K562 (cell line): ENCODE measurements around the gene WDR86. TPM values are rescaled to one million over a fixed set of nuclear protein-coding genes. Genes with fewer than 3 reads are reported as not detected.
A peak's percentile ranks its signal among the peaks of the same experiment; 100 is the strongest.

Experiments used
- ATAC-seq: fragments of 200-7000 bp; cut with Tn5 transposase; 3 replicates; pipeline ENCODE4 v1.9.1; 2020; ENCODE audit warnings: moderate library complexity
- BruUV-seq: library from RNA; stranded (reverse); fragments of 400-500 nt; replicated peaks from 2 replicates; lab custom pipeline; 2021; lab: Mats Ljungman, UMichigan
- CTCF ChIA-PET: fragments of 300-600 bp; formaldehyde crosslinking; extraction: SDS; loops from one replicate; lab custom pipeline; 2021; ENCODE audit warnings: low intra/inter-chr PET ratio; lab: Yijun Ruan, JAX
- POLR2A ChIA-PET: fragments of 300-600, 350-650 bp; sonication (Branson Sonifier 250); formaldehyde crosslinking; extraction: SDS; loops from one replicate; lab custom pipeline; 2021; ENCODE audit warnings: antibody characterized with exemption, inconsistent platforms; lab: Yijun Ruan, JAX
- DNase-seq, 4 experiments: peaks; one replicate each; pipeline versions ENCODE4 v3.0.0 to v3.0.0-alpha.2; 2011 to 2018; ENCODE audit warnings: low spot score in 3 of 4, mixed read lengths in 3 of 4; ENCODE audit errors: extremely low read depth in 1 of 4
- FAIRE-seq: peaks from 2 replicates; lab custom pipeline; 2011; peaks lifted over from hg19 to GRCh38; lab: Jason Lieb, UNC
- H2AFZ ChIP-seq: 2 replicates; pipeline ENCODE4 v1.6.0; 2011; ENCODE audit warnings: low read depth, low read length, control low read depth, inconsistent platforms
- H3K27ac ChIP-seq: fragments of 200-600 bp; 3 replicates; pipeline ENCODE4 v1.8.0; 2011; ENCODE audit warnings: low read depth, mild to moderate bottlenecking, control low read depth, inconsistent platforms, low read length, moderate library complexity, mixed read lengths; ENCODE audit errors: extremely low read depth
- H3K27me3 ChIP-seq, 2 experiments: fragments of 300-600 bp in 1 of 2; 2 replicates in 1 of 2; 3 replicates in 1 of 2; pipeline versions ENCODE4 v1.6.0 to v1.8.0; 2011; ENCODE audit warnings: inconsistent platforms in 2 of 2, low read length in 2 of 2, mild to moderate bottlenecking in 1 of 2, mixed read lengths in 1 of 2, moderate library complexity in 1 of 2; ENCODE audit not compliant: control insufficient read depth in 2 of 2, insufficient read depth in 2 of 2
- H3K36me3 ChIP-seq: fragments of 300-600 bp; 3 replicates; pipeline ENCODE4 v1.8.0; 2011; ENCODE audit warnings: mild to moderate bottlenecking, low read length, inconsistent platforms; ENCODE audit not compliant: control insufficient read depth, insufficient read depth
- H3K4me1 ChIP-seq, 2 experiments: fragments of 200-600 bp in 1 of 2; replicated peaks in 1 of 2; 2 replicates in 1 of 2; 3 replicates in 1 of 2; pipeline versions ENCODE4 v1.5.1 to v1.8.0; 2011; ENCODE audit warnings: inconsistent platforms in 2 of 2, low read length in 2 of 2, mild to moderate bottlenecking in 1 of 2, mixed read lengths in 1 of 2, moderate library complexity in 1 of 2; ENCODE audit not compliant: control insufficient read depth in 2 of 2, insufficient read depth in 2 of 2
- H3K4me2 ChIP-seq: 2 replicates; pipeline ENCODE4 v1.6.1; 2011; ENCODE audit warnings: low read length, control low read depth, inconsistent platforms, mixed read lengths; ENCODE audit not compliant: insufficient read depth
- H3K4me3 ChIP-seq: fragments of 200-600 bp; sonication (generic), shearing (Covaris generic); 2 replicates; pipeline ENCODE4 v1.5.1; 2016; ENCODE audit warnings: control low read depth, inconsistent platforms
- H3K79me2 ChIP-seq: fragments of 200-600 bp; 3 replicates; pipeline ENCODE4 v1.8.0; 2011; ENCODE audit warnings: low read length, inconsistent platforms; ENCODE audit not compliant: control insufficient read depth, insufficient read depth
- H3K9ac ChIP-seq, 2 experiments: 2 replicates each; pipeline versions ENCODE4 v1.6.0 to v1.6.1; 2011; ENCODE audit warnings: low read depth in 2 of 2, low read length in 2 of 2, control low read depth in 1 of 2, inconsistent platforms in 1 of 2, mild to moderate bottlenecking in 1 of 2, mixed read lengths in 1 of 2; ENCODE audit not compliant: insufficient read depth in 1 of 2
- H3K9me1 ChIP-seq: one replicate; pipeline ENCODE4 v1.6.0; 2011; ENCODE audit warnings: inconsistent platforms, mild to moderate bottlenecking, low read length, moderate library complexity; ENCODE audit not compliant: control insufficient read depth, insufficient read depth
- H3K9me3 ChIP-seq: replicated peaks from 2 replicates; pipeline ENCODE4 v1.5.1; 2011; ENCODE audit warnings: low read depth, low read length, inconsistent platforms; ENCODE audit not compliant: control insufficient read depth, insufficient read depth
- H4K20me1 ChIP-seq: replicated peaks from 2 replicates; pipeline ENCODE4 v1.6.1; 2011; ENCODE audit warnings: low read length, inconsistent platforms, mixed read lengths; ENCODE audit not compliant: control insufficient read depth, insufficient read depth
- EP300 ChIP-seq: IDR thresholded peaks from 2 replicates; pipeline ENCODE4 v1.6.1; 2012; ENCODE audit warnings: low read length, improper control_type of control experiment
- ETV1 ChIP-seq: fragments of 450-650 bp; conservative IDR thresholded peaks from 2 replicates; pipeline ENCODE4 v1.6.1; 2016; ENCODE audit warnings: missing genetic modification characterization, control low read depth, low read depth, missing compliant biosample characterization
- HOXB6 ChIP-seq: fragments of 250-450 bp; sonication (Bioruptor Pico); IDR thresholded peaks from 2 replicates; pipeline ENCODE4 v1.5.1; 2022; ENCODE audit warnings: mild to moderate bottlenecking, borderline replicate concordance
- NFE2L1 ChIP-seq: fragments of 450-650 bp; IDR thresholded peaks from 2 replicates; pipeline ENCODE4 v1.6.1; 2016; ENCODE audit warnings: missing genetic modification characterization, low read depth, mild to moderate bottlenecking, missing compliant biosample characterization, moderate library complexity, borderline replicate concordance
- ZNF830 ChIP-seq: fragments of 250-450 bp; sonication (Bioruptor Pico); IDR thresholded peaks from 2 replicates; pipeline ENCODE4 v1.5.0; 2021; ENCODE audit warnings: mild to moderate bottlenecking
- WGBS: fragments of 100-300 bp; shearing (Covaris generic); methylation state at CpG from one replicate; pipeline ENCODE4 v1.1.6; 2016; ENCODE audit warnings: low coverage, mixed read lengths; ENCODE audit not compliant: insufficient coverage; ENCODE audit errors: missing lambda C conversion rate; 5-methylcytosine and 5-hydroxymethylcytosine counted together
- in situ Hi-C: fragments of 300-500 bp; cut with MboI; formaldehyde crosslinking; loops from 4 replicates; pipeline ENCODE4 v1.15.0; 2018; ENCODE audit warnings: inconsistent platforms, mixed read lengths
- intact Hi-C: fragments of 100-400 bp; cut with micrococcal nuclease; formaldehyde crosslinking; loops from 2 replicates; pipeline ENCODE4 v1.14.2; 2022
- polyA plus RNA-seq, 8 experiments: library from polyadenylated mRNA; depleted of rRNA in 4 of 8; stranded (reverse) in 5 of 8; unstranded in 3 of 8; fragments of >200 nt; fragmentation: Nextera tagmentation in 2 of 8; fragmentation: Illumina TruSeq in 1 of 8; extraction: Ambion mirVana in 2 of 8; extraction: Trizol in 1 of 8; gene quantifications; 2 replicates each; pipeline versions ENCODE4 v1.2.1 to v1.2.3, GENCODE V29; 2011 to 2014; ENCODE audit warnings: inconsistent platforms in 1 of 8, missing spikeins in 1 of 8
- total RNA-seq, 7 experiments: library from RNA; depleted of rRNA in 6 of 7; stranded (reverse); fragments of >200 nt in 6 of 7; fragmentation: Illumina TruSeq in 2 of 7; extraction: Trizol in 2 of 7; gene quantifications; 2 replicates each; pipeline versions ENCODE4 v1.2.1 to v1.2.3, GENCODE V29; 2011 to 2021; ENCODE audit warnings: low replicate concordance in 1 of 7
- TF ChIP-seq, protein P1 (sequence below): fragments of 450-650 bp; formaldehyde crosslinking; IDR thresholded peaks from 2 replicates; pipeline ENCODE4 v1.4.0; 2020; ENCODE audit warnings: mild to moderate bottlenecking, moderate library complexity
- TF ChIP-seq, protein P2 (sequence below): fragments of 450-650 bp; IDR thresholded peaks from 2 replicates; pipeline ENCODE4 v1.7.1; 2018; ENCODE audit warnings: mild to moderate bottlenecking, low read depth; ENCODE audit not compliant: partially characterized antibody
- TF ChIP-seq, protein P3 (sequence below): sonication (generic); formaldehyde crosslinking; IDR thresholded peaks from 2 replicates; pipeline ENCODE4 v1.8.1; 2022; ENCODE audit warnings: missing genetic modification reagents
- TF ChIP-seq, protein P4 (sequence below): fragments of 450-650 bp; formaldehyde crosslinking; IDR thresholded peaks from 2 replicates; pipeline ENCODE4 v1.4.0; 2020; ENCODE audit warnings: mild to moderate bottlenecking, moderate library complexity
- TF ChIP-seq, protein P5 (sequence below): fragments of 250-450 bp; sonication (Bioruptor Pico); IDR thresholded peaks from 2 replicates; pipeline ENCODE4 v1.5.0; 2022; ENCODE audit warnings: mild to moderate bottlenecking

Gene WDR86
- total and polyA plus RNA-seq, 9 of the 15 experiments (the other 6 are each of a cell fraction or from before 2014, with no cell fraction given): 0.24 TPM; not detected in 8

DNA sequence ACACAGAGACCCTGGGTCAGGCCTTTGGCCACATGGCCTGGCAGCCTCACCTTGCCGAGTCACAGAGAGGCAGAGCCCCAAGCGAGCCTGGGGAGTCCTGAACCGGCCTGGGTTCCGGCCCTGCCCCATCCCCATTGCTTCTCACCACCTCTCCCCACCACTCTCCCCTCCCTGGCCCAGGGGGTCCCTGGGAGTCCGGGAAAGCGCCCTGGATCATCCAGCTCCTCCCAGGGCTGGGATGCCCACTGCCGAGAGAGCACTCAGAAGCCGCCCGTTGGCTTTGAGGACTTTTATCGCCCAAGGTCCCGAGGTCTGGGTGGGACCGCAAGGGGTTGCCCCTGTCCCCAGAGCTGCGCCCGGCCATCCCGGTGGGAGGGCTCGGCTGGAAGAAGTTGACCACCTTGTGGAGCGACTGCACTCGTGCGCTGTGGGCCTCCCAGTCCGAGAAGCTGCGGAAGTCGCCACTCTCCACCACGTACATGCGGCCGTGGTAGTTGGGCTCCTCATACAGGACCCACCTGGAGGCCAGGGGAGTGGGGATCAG is 22.0 kb upstream of the WDR86 start:
- H4K20me1 ChIP-seq: peaks cover 8% of the 10 kb centered on the region; the same call in 1 of the 2 replicates
- POLR2A ChIA-PET: no interaction called here
- H3K27ac ChIP-seq: no peak overlapping the region
- peaks cover 0 to 29% of the 10 kb centered on the region in 2 experiments; a peak in 3 of 5 replicates for H3K4me1 ChIP-seq
- intact Hi-C loops (no loop called here), in situ Hi-C loops (no loop called here)
- H3K4me2 ChIP-seq: no peak overlapping the region
- FAIRE-seq (no peak), ATAC-seq (no peak), DNase-seq (no peak)
- H3K36me3 ChIP-seq: no peaks in the 10 kb centered on the region
- peaks cover 11 to 86% of the 10 kb centered on the region in 2 experiments; a peak in 4 of 5 replicates for H3K27me3 ChIP-seq
- no peaks in the 10 kb centered on the region for H3K79me2 ChIP-seq
- no peaks in the 10 kb centered on the region for H3K9me3 ChIP-seq
- BruUV-seq: no TSS peak
- H2AFZ ChIP-seq: no peak overlapping the region
- no peak overlapping the region for H3K4me3 ChIP-seq
- CTCF ChIA-PET: no interaction called here
- WGBS: 29% methylated on average over 25 of the region's 25 CpGs
- peak overlapping the region in 1 of 2 experiments; percentile 46; a peak in 1 of 4 replicates for H3K9ac ChIP-seq
- no peaks in the 10 kb centered on the region for H3K9me1 ChIP-seq
- TF ChIP-seq ZNF830 (CRISPR knock-in tag) (no peak), NFE2L1 (tag) (no peak), HOXB6 (CRISPR knock-in tag) (no peak), EP300 (no peak), ETV1 (tag) (no peak)
- TF ChIP-seq, protein P1, sequence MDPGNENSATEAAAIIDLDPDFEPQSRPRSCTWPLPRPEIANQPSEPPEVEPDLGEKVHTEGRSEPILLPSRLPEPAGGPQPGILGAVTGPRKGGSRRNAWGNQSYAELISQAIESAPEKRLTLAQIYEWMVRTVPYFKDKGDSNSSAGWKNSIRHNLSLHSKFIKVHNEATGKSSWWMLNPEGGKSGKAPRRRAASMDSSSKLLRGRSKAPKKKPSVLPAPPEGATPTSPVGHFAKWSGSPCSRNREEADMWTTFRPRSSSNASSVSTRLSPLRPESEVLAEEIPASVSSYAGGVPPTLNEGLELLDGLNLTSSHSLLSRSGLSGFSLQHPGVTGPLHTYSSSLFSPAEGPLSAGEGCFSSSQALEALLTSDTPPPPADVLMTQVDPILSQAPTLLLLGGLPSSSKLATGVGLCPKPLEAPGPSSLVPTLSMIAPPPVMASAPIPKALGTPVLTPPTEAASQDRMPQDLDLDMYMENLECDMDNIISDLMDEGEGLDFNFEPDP (CRISPR knock-in tag): no peak
- TF ChIP-seq, protein P2, sequence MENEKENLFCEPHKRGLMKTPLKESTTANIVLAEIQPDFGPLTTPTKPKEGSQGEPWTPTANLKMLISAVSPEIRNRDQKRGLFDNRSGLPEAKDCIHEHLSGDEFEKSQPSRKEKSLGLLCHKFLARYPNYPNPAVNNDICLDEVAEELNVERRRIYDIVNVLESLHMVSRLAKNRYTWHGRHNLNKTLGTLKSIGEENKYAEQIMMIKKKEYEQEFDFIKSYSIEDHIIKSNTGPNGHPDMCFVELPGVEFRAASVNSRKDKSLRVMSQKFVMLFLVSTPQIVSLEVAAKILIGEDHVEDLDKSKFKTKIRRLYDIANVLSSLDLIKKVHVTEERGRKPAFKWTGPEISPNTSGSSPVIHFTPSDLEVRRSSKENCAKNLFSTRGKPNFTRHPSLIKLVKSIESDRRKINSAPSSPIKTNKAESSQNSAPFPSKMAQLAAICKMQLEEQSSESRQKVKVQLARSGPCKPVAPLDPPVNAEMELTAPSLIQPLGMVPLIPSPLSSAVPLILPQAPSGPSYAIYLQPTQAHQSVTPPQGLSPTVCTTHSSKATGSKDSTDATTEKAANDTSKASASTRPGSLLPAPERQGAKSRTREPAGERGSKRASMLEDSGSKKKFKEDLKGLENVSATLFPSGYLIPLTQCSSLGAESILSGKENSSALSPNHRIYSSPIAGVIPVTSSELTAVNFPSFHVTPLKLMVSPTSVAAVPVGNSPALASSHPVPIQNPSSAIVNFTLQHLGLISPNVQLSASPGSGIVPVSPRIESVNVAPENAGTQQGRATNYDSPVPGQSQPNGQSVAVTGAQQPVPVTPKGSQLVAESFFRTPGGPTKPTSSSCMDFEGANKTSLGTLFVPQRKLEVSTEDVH: no peak
- TF ChIP-seq, protein P3, sequence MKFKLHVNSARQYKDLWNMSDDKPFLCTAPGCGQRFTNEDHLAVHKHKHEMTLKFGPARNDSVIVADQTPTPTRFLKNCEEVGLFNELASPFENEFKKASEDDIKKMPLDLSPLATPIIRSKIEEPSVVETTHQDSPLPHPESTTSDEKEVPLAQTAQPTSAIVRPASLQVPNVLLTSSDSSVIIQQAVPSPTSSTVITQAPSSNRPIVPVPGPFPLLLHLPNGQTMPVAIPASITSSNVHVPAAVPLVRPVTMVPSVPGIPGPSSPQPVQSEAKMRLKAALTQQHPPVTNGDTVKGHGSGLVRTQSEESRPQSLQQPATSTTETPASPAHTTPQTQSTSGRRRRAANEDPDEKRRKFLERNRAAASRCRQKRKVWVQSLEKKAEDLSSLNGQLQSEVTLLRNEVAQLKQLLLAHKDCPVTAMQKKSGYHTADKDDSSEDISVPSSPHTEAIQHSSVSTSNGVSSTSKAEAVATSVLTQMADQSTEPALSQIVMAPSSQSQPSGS (CRISPR knock-in tag): no peak
- TF ChIP-seq, protein P4, sequence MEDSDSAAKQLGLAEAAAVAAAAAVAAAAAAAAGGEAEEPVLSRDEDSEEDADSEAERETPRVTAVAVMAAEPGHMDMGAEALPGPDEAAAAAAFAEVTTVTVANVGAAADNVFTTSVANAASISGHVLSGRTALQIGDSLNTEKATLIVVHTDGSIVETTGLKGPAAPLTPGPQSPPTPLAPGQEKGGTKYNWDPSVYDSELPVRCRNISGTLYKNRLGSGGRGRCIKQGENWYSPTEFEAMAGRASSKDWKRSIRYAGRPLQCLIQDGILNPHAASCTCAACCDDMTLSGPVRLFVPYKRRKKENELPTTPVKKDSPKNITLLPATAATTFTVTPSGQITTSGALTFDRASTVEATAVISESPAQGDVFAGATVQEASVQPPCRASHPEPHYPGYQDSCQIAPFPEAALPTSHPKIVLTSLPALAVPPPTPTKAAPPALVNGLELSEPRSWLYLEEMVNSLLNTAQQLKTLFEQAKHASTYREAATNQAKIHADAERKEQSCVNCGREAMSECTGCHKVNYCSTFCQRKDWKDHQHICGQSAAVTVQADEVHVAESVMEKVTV (CRISPR knock-in tag): no peak
- TF ChIP-seq, protein P5, sequence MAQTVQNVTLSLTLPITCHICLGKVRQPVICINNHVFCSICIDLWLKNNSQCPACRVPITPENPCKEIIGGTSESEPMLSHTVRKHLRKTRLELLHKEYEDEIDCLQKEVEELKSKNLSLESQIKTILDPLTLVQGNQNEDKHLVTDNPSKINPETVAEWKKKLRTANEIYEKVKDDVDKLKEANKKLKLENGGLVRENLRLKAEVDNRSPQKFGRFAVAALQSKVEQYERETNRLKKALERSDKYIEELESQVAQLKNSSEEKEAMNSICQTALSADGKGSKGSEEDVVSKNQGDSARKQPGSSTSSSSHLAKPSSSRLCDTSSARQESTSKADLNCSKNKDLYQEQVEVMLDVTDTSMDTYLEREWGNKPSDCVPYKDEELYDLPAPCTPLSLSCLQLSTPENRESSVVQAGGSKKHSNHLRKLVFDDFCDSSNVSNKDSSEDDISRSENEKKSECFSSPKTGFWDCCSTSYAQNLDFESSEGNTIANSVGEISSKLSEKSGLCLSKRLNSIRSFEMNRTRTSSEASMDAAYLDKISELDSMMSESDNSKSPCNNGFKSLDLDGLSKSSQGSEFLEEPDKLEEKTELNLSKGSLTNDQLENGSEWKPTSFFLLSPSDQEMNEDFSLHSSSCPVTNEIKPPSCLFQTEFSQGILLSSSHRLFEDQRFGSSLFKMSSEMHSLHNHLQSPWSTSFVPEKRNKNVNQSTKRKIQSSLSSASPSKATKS: no peak
